K562 (cell line): ENCODE measurements around the gene CDC123. TPM values are rescaled to one million over a fixed set of nuclear protein-coding genes. Genes with fewer than 3 reads are reported as not detected.
A peak's percentile ranks its signal among the peaks of the same experiment; 100 is the strongest.

ENCODE experiments used
- ESRRB ChIP-seq: fragments of 250-450 bp; sonication (Bioruptor Pico); IDR thresholded peaks from 2 replicates; pipeline ENCODE4 v1.5.0; 2020; ENCODE audit warnings: mild to moderate bottlenecking, moderate library complexity, borderline replicate concordance
- EWSR1 ChIP-seq: fragments of 450-650 bp; IDR thresholded peaks from 2 replicates; pipeline ENCODE4 v1.6.1; 2018; ENCODE audit warnings: borderline replicate concordance, mild to moderate bottlenecking, low read depth, moderate library complexity; ENCODE audit not compliant: partially characterized antibody
- NEUROD1 ChIP-seq: fragments of 150-350 bp; IDR thresholded peaks from 2 replicates; pipeline ENCODE4 v1.6.1; 2014; ENCODE audit warnings: borderline replicate concordance, low read length, low read depth; ENCODE audit not compliant: partially characterized antibody
- NFIX ChIP-seq: fragments of 250-450 bp; sonication (Bioruptor Pico); IDR thresholded peaks from 2 replicates; pipeline ENCODE4 v1.4.0; 2020; ENCODE audit warnings: low read depth, mild to moderate bottlenecking, moderate library complexity
- PHTF2 ChIP-seq: fragments of 250-450 bp; sonication (Bioruptor Pico); IDR thresholded peaks from 2 replicates; pipeline ENCODE4 v1.5.0; 2021; ENCODE audit warnings: mild to moderate bottlenecking
- RFX1 ChIP-seq: fragments of 450-650 bp; IDR thresholded peaks from 2 replicates; pipeline ENCODE4 v1.6.1; 2016; ENCODE audit warnings: mild to moderate bottlenecking, moderate library complexity
- RFX5 ChIP-seq: IDR thresholded peaks from 2 replicates; pipeline ENCODE4 v1.6.1; 2011; ENCODE audit warnings: low read depth, mild to moderate bottlenecking, improper control_type of control experiment, low read length
- SMARCA5 ChIP-seq: fragments of 450-650 bp; IDR thresholded peaks from 2 replicates; pipeline ENCODE4 v1.6.1; 2016
- TCFL5 ChIP-seq: fragments of 250-450 bp; sonication (Bioruptor Pico); conservative IDR thresholded peaks from 2 replicates; pipeline ENCODE4 v1.6.1; 2021; ENCODE audit warnings: mild to moderate bottlenecking, moderate library complexity, matching md5 sums
- TRIM24 ChIP-seq, 2 experiments: fragments of 450-650 bp; IDR thresholded peaks; 2 replicates each; pipeline ENCODE4 v1.6.1; 2016
- polyA plus RNA-seq, 8 experiments: library from polyadenylated mRNA; depleted of rRNA in 4 of 8; stranded (reverse) in 5 of 8; unstranded in 3 of 8; fragments of >200 nt; fragmentation: Nextera tagmentation in 2 of 8; fragmentation: Illumina TruSeq in 1 of 8; extraction: Ambion mirVana in 2 of 8; extraction: Trizol in 1 of 8; gene quantifications; 2 replicates each; pipeline versions ENCODE4 v1.2.1 to v1.2.3, GENCODE V29; 2011 to 2014; ENCODE audit warnings: inconsistent platforms in 1 of 8, missing spikeins in 1 of 8
- total RNA-seq, 7 experiments: library from RNA; depleted of rRNA in 6 of 7; stranded (reverse); fragments of >200 nt in 6 of 7; fragmentation: Illumina TruSeq in 2 of 7; extraction: Trizol in 2 of 7; gene quantifications; 2 replicates each; pipeline versions ENCODE4 v1.2.1 to v1.2.3, GENCODE V29; 2011 to 2021; ENCODE audit warnings: low replicate concordance in 1 of 7
- TF ChIP-seq, protein P1 (sequence below), 2 experiments: fragments of 450-650 bp; IDR thresholded peaks; 2 replicates each; pipeline ENCODE4 v1.6.1; 2018; ENCODE audit warnings: mild to moderate bottlenecking in 2 of 2, low read depth in 1 of 2; ENCODE audit not compliant: partially characterized antibody in 2 of 2
- TF ChIP-seq, protein P2 (sequence below): fragments of 450-650 bp; formaldehyde crosslinking; IDR thresholded peaks from 2 replicates; pipeline ENCODE4 v1.4.0; 2020; ENCODE audit warnings: mild to moderate bottlenecking, moderate library complexity
- TF ChIP-seq, protein P3 (sequence below), 2 experiments: fragments of 150-350 bp in 1 of 2; IDR thresholded peaks; 2 replicates each; pipeline ENCODE4 v1.6.1; 2012 to 2016; ENCODE audit warnings: low read depth in 2 of 2, low read length in 2 of 2, mild to moderate bottlenecking in 1 of 2, moderate library complexity in 1 of 2
- TF ChIP-seq, protein P4 (sequence below): fragments of 250-450 bp; sonication (Bioruptor Pico); IDR thresholded peaks from 2 replicates; pipeline ENCODE4 v1.8.0; 2022; ENCODE audit warnings: inconsistent platforms

The CDC123 gene
- total and polyA plus RNA-seq, 9 of the 15 experiments (the other 6 are each of a cell fraction or from before 2014, with no cell fraction given) = 137 to 288 (median 175) TPM

DNA sequence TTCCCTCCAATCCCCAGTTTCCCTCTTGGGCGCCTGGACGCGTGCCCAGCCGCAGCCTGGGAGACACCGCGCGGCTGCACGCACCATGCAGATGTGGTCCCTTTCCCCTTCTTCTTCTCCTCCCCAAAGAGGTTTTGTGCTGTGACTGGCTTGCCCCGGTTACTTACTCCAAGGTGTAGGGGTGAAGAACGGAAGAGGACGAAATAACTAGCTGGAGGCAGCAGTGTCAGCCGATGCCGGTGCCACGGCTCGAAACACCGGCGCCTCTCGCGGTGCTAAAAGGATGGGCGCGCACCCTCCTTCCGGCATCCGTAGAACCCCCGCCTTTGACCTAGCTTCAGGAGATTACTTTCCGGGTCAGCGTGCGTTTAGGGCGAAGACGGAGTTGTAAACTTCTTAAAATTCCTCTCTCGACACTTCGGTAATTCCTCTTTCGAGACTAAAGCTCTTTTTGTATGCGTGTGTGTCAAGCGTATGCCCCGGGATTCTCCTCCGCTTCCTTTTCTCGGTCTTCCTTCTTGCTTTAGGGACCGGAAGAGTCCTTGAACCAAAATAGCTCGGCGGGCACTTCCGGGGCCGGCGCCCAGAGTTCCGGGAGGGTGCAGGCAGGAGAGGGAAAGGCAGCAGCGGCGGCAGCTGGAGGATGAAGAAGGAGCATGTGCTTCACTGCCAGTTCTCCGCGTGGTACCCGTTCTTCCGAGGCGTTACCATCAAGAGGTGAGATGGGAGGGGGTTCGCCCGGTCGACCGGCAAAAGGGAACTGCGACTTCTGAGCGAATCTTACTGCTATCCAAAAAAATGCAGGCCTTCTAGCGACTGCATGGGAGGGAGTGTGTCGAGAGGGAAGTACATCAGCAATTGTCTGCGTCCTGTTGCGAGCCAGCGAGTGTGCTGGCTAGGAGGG is at the start of gene CDC123, which contains the start of gene NUDT5 (continued):
- TF ChIP-seq, protein P1, sequence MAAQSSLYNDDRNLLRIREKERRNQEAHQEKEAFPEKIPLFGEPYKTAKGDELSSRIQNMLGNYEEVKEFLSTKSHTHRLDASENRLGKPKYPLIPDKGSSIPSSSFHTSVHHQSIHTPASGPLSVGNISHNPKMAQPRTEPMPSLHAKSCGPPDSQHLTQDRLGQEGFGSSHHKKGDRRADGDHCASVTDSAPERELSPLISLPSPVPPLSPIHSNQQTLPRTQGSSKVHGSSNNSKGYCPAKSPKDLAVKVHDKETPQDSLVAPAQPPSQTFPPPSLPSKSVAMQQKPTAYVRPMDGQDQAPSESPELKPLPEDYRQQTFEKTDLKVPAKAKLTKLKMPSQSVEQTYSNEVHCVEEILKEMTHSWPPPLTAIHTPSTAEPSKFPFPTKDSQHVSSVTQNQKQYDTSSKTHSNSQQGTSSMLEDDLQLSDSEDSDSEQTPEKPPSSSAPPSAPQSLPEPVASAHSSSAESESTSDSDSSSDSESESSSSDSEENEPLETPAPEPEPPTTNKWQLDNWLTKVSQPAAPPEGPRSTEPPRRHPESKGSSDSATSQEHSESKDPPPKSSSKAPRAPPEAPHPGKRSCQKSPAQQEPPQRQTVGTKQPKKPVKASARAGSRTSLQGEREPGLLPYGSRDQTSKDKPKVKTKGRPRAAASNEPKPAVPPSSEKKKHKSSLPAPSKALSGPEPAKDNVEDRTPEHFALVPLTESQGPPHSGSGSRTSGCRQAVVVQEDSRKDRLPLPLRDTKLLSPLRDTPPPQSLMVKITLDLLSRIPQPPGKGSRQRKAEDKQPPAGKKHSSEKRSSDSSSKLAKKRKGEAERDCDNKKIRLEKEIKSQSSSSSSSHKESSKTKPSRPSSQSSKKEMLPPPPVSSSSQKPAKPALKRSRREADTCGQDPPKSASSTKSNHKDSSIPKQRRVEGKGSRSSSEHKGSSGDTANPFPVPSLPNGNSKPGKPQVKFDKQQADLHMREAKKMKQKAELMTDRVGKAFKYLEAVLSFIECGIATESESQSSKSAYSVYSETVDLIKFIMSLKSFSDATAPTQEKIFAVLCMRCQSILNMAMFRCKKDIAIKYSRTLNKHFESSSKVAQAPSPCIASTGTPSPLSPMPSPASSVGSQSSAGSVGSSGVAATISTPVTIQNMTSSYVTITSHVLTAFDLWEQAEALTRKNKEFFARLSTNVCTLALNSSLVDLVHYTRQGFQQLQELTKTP (IDR thresholded peaks at IDR 0.05; ENCODE audit: low read depth in 1 of 2, partially characterized antibody in 2 of 2) = peak; percentile 51 to 80
- TF ChIP-seq RFX1 (no peak), TCFL5 (CRISPR knock-in tag) (no peak), RFX5 (no peak), EWSR1 (no peak), ESRRB (CRISPR knock-in tag) (no peak), SMARCA5 (no peak), TRIM24 (IDR thresholded peaks at IDR 0.05) (peak in 1 of 2 experiments; percentile 98; a peak in 2 of 4 replicates), NEUROD1 (peak; percentile 39), PHTF2 (CRISPR knock-in tag) (no peak), NFIX (CRISPR knock-in tag) (no peak)
- TF ChIP-seq, protein P2, sequence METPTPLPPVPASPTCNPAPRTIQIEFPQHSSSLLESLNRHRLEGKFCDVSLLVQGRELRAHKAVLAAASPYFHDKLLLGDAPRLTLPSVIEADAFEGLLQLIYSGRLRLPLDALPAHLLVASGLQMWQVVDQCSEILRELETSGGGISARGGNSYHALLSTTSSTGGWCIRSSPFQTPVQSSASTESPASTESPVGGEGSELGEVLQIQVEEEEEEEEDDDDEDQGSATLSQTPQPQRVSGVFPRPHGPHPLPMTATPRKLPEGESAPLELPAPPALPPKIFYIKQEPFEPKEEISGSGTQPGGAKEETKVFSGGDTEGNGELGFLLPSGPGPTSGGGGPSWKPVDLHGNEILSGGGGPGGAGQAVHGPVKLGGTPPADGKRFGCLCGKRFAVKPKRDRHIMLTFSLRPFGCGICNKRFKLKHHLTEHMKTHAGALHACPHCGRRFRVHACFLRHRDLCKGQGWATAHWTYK (CRISPR knock-in tag) = no peak
- TF ChIP-seq, protein P3, sequence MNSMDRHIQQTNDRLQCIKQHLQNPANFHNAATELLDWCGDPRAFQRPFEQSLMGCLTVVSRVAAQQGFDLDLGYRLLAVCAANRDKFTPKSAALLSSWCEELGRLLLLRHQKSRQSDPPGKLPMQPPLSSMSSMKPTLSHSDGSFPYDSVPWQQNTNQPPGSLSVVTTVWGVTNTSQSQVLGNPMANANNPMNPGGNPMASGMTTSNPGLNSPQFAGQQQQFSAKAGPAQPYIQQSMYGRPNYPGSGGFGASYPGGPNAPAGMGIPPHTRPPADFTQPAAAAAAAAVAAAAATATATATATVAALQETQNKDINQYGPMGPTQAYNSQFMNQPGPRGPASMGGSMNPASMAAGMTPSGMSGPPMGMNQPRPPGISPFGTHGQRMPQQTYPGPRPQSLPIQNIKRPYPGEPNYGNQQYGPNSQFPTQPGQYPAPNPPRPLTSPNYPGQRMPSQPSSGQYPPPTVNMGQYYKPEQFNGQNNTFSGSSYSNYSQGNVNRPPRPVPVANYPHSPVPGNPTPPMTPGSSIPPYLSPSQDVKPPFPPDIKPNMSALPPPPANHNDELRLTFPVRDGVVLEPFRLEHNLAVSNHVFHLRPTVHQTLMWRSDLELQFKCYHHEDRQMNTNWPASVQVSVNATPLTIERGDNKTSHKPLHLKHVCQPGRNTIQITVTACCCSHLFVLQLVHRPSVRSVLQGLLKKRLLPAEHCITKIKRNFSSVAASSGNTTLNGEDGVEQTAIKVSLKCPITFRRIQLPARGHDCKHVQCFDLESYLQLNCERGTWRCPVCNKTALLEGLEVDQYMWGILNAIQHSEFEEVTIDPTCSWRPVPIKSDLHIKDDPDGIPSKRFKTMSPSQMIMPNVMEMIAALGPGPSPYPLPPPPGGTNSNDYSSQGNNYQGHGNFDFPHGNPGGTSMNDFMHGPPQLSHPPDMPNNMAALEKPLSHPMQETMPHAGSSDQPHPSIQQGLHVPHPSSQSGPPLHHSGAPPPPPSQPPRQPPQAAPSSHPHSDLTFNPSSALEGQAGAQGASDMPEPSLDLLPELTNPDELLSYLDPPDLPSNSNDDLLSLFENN (IDR thresholded peaks at IDR 0.05; ENCODE audit: low read depth in 2 of 2, low read length in 2 of 2) = no peak; a peak in 1 of 4 replicates
- TF ChIP-seq, protein P4, sequence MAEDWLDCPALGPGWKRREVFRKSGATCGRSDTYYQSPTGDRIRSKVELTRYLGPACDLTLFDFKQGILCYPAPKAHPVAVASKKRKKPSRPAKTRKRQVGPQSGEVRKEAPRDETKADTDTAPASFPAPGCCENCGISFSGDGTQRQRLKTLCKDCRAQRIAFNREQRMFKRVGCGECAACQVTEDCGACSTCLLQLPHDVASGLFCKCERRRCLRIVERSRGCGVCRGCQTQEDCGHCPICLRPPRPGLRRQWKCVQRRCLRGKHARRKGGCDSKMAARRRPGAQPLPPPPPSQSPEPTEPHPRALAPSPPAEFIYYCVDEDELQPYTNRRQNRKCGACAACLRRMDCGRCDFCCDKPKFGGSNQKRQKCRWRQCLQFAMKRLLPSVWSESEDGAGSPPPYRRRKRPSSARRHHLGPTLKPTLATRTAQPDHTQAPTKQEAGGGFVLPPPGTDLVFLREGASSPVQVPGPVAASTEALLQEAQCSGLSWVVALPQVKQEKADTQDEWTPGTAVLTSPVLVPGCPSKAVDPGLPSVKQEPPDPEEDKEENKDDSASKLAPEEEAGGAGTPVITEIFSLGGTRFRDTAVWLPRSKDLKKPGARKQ = no peak
